GM10248 (cell line): ENCODE data around the gene EPHA6.

Source experiments
- CTCF ChIA-PET: fragments of 300-600 bp; sonication (Branson Sonifier 250); formaldehyde crosslinking; extraction: SDS; loops from one replicate; lab custom pipeline; 2021; ENCODE audit warnings: antibody characterized with exemption; lab: Yijun Ruan, JAX
- POLR2A ChIA-PET: fragments of 350-650 bp; sonication (Branson Sonifier 250); formaldehyde crosslinking; extraction: SDS; loops from one replicate; lab custom pipeline; 2020; ENCODE audit warnings: antibody characterized with exemption; lab: Yijun Ruan, JAX
- DNase-seq: peaks from one replicate; pipeline ENCODE4 v3.0.0; 2012; ENCODE audit errors: extremely low spot score
- CTCF ChIP-seq: IDR thresholded peaks from 2 replicates; pipeline ENCODE4 v1.5.1; 2012; ENCODE audit warnings: mild to moderate bottlenecking, low read depth; ENCODE audit errors: extremely low read depth, missing control alignments, control extremely low read depth

The EPHA6 gene

GRCh38 chr3:97550408-97550807 is 736.0 kb downstream of the EPHA6 start:
- ChIA-PET POLR2A (no interaction called here), CTCF (no interaction called here)
- TF ChIP-seq CTCF = no peak
- DNase-seq = no peak

- no peak for TF ChIP-seq CTCF
- DNase-seq = no peak
- CTCF ChIA-PET = interaction anchor here (0.7 to 1.2 kb wide), 3 partner anchors 9 to 52 kb away, joined by 3 read pairs; no protein-coding TSS in a partner anchor
- POLR2A ChIA-PET = no interaction called here
Observed at GRCh38 chr3:97552186-97552585, 737.8 kb downstream of the EPHA6 start.

DNA sequence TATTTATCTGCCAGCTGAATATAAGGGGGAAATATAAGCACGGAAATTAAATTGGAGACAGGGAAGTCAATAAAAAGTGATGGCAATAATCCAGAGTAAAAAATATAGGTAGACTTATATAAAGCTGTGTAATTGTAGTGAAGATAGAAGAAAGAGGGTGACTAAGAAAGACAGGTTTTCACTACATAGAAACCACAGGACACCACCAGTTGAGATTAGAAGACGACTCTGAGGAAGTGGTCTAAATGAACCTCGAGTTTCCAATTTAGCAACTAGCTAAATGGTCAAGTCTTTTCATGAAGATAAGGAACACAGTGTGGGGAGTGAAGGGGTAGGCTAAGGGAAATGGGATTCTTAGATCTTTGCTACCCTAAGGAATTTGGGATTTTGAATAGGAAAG is 761.3 kb downstream of the EPHA6 start:
- DNase-seq = no peak
- CTCF ChIA-PET = interaction anchor here (1.5 kb wide), 1 partner anchor 9 kb away, joined by 5 read pairs; no protein-coding TSS in a partner anchor
- POLR2A ChIA-PET = no interaction called here
- TF ChIP-seq CTCF = no peak

GRCh38 chr3:97576221-97576620 is 761.8 kb downstream of the EPHA6 start:
- DNase-seq = no peak
- ChIA-PET POLR2A (no interaction called here), CTCF (interaction anchor here (1.5 kb wide), 1 partner anchor 8 kb away, joined by 5 read pairs; no protein-coding TSS in a partner anchor)
- TF ChIP-seq CTCF = no peak

DNA sequence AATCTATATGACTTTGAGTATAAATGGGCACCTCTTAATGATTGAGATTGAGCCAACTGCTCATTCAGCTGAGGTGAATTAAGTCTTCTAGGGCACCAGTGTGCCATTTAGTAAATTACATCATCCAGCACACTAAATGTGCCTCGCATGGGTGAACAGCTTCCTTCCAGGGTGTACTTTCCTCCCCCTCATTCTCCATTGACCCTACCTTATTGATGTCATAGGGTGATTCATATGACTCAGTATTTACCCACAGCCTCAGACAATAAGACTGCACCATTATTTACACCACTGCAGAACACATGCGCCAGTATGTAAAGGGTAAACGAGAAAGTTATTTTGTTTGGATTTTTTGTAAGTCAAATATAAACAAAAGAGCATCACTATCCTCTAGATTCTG is 765.0 kb downstream of the EPHA6 start:
- DNase-seq = no peak
- ChIA-PET POLR2A (no interaction called here), CTCF (no interaction called here)
- TF ChIP-seq CTCF = no peak

DNA sequence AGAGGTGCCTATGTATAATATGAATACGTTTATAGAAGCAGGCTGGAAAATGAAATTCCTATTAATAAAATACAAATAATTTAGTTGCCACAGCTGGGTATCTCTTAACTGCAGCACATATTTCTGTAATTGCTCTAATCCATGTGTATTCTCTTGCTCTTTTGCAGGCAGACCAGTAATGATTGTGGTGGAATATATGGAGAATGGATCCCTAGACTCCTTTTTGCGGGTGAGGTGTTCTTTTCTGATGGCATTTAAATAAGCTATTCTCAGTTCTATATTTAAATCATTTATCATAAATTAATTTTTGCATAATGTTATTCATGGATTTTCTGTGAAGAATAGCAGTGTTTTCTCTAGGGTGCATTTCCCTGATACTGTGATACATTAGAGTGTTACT is 796.2 kb downstream of the EPHA6 start:
- CTCF ChIA-PET = no interaction called here
- TF ChIP-seq CTCF = no peak
- no peak for DNase-seq
- POLR2A ChIA-PET = no interaction called here

DNA sequence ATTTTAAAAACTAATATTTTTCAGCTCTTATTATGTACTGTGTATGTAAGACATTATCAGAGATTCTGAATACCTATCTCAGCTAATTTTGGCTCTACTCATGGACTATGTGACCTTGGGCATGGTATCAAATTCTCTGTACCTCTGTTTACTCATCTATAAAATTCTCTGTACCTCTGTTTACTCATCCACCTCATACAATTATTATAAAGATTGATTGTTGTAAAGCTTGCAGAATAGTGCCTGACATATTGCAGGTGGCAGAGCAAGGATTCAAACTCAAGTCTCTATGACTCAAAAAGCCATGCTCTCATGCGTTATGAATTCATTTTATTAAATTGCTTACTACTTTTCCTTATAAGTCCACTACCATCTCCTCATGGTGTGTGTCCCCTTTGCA is 798.2 kb downstream of the EPHA6 start:
- DNase-seq = no peak
- no peak for TF ChIP-seq CTCF
- POLR2A ChIA-PET = no interaction called here
- CTCF ChIA-PET = no interaction called here
